Panc1 (cell line): ENCODE data around the gene TBX1. TPM values are rescaled to one million over a fixed set of nuclear protein-coding genes. Genes with fewer than 3 reads are reported as not detected.

Experiments used
- ATAC-seq: fragments of 200-7000 bp; cut with Tn5 transposase; 2 replicates; pipeline ENCODE4 v1.9.1; 2020; ENCODE audit warnings: mild to moderate bottlenecking, moderate library complexity
- BruUV-seq: library from RNA; stranded (reverse); fragments of 400-500 nt; replicated peaks from 2 replicates; lab custom pipeline; 2021; lab: Mats Ljungman, UMichigan
- CTCF ChIA-PET: fragments of 300-600 bp; sonication (Branson Sonifier 250); formaldehyde crosslinking; loops from one replicate; lab custom pipeline; 2022; ENCODE audit warnings: antibody characterized with exemption; lab: Charles Lee
- POLR2A ChIA-PET: fragments of 300-600 bp; sonication (Branson Sonifier 250); formaldehyde crosslinking; loops from one replicate; lab custom pipeline; 2022; ENCODE audit warnings: antibody characterized with exemption; lab: Charles Lee
- DNase-seq: peaks from one replicate; pipeline ENCODE4 v3.0.0-alpha.2; 2010; ENCODE audit warnings: low read depth, low spot score
- H3K27ac ChIP-seq: 2 replicates; pipeline ENCODE4 v1.5.1; 2011; ENCODE audit warnings: mild to moderate bottlenecking, low read length, inconsistent platforms
- H3K27me3 ChIP-seq: fragments of 200-500 bp; sonication (Bioruptor generic); 2 replicates; pipeline ENCODE4 v1.6.0; 2014; ENCODE audit warnings: low read length, inconsistent platforms; ENCODE audit not compliant: control insufficient read depth, insufficient read depth
- H3K36me3 ChIP-seq: fragments of 200-500 bp; sonication (Bioruptor generic); 2 replicates; pipeline ENCODE4 v1.5.1; 2014; ENCODE audit warnings: inconsistent platforms, mild to moderate bottlenecking, low read length, moderate library complexity; ENCODE audit not compliant: control insufficient read depth, insufficient read depth
- H3K4me1 ChIP-seq: 2 replicates; pipeline ENCODE4 v1.5.1; 2011; ENCODE audit warnings: inconsistent platforms, mild to moderate bottlenecking, low read length, moderate library complexity; ENCODE audit not compliant: control insufficient read depth, insufficient read depth
- H3K4me3 ChIP-seq, 2 experiments: 2 replicates each; pipeline ENCODE4 v1.5.1; 2011 to 2012; ENCODE audit warnings: low read depth in 2 of 2, low read length in 2 of 2, mild to moderate bottlenecking in 2 of 2, inconsistent platforms in 1 of 2, moderate library complexity in 1 of 2
- H3K9me3 ChIP-seq: fragments of 200-500 bp; sonication (Bioruptor generic); 2 replicates; pipeline ENCODE4 v1.5.1; 2014; ENCODE audit warnings: low read depth, mild to moderate bottlenecking, inconsistent platforms, low read length, moderate library complexity; ENCODE audit not compliant: control insufficient read depth, insufficient read depth
- CTCF ChIP-seq: fragments of 450-650 bp; IDR thresholded peaks from 2 replicates; pipeline ENCODE4 v1.5.1; 2017; ENCODE audit warnings: mild to moderate bottlenecking
- POLR2AphosphoS5 ChIP-seq: IDR thresholded peaks from 2 replicates; pipeline ENCODE4 v1.6.1; 2012; ENCODE audit warnings: mild to moderate bottlenecking, low read depth, low read length, moderate library complexity
- SIN3A ChIP-seq: IDR thresholded peaks from 2 replicates; pipeline ENCODE4 v1.6.1; 2012; ENCODE audit warnings: low read depth, mild to moderate bottlenecking, low read length, moderate library complexity, borderline replicate concordance; ENCODE audit not compliant: insufficient read depth
- TCF7L2 ChIP-seq: IDR thresholded peaks from 2 replicates; pipeline ENCODE4 v1.6.1; 2011; ENCODE audit warnings: mild to moderate bottlenecking, low read depth, low read length, inconsistent platforms
- in situ Hi-C: cut with HindIII; loops from 2 replicates; pipeline ENCODE4 v1.10.0; 2016; ENCODE audit warnings: low sequenced_read_pairs, low pct_unique_long_range_greater_than_20kb
- intact Hi-C: fragments of 100-400 bp; cut with micrococcal nuclease; formaldehyde crosslinking; loops from one replicate; pipeline ENCODE4 v1.10.0; 2022; ENCODE audit not compliant: unreplicated experiment
- total RNA-seq: library from RNA; stranded (reverse); gene quantifications from one replicate; pipeline ENCODE4 v1.2.1, GENCODE V29; 2021; ENCODE audit not compliant: unreplicated experiment
- TF ChIP-seq, protein P1 (sequence below), 2 experiments: IDR thresholded peaks; 2 replicates each; pipeline ENCODE4 v1.6.1; 2011 to 2012; ENCODE audit warnings: low read depth in 2 of 2, control low read depth in 1 of 2, low read length in 1 of 2, mild to moderate bottlenecking in 1 of 2, moderate library complexity in 1 of 2; ENCODE audit not compliant: insufficient read depth in 1 of 2

Gene TBX1
- total RNA-seq, 1 experiment from 2014 or later: 91.7 TPM

DNA sequence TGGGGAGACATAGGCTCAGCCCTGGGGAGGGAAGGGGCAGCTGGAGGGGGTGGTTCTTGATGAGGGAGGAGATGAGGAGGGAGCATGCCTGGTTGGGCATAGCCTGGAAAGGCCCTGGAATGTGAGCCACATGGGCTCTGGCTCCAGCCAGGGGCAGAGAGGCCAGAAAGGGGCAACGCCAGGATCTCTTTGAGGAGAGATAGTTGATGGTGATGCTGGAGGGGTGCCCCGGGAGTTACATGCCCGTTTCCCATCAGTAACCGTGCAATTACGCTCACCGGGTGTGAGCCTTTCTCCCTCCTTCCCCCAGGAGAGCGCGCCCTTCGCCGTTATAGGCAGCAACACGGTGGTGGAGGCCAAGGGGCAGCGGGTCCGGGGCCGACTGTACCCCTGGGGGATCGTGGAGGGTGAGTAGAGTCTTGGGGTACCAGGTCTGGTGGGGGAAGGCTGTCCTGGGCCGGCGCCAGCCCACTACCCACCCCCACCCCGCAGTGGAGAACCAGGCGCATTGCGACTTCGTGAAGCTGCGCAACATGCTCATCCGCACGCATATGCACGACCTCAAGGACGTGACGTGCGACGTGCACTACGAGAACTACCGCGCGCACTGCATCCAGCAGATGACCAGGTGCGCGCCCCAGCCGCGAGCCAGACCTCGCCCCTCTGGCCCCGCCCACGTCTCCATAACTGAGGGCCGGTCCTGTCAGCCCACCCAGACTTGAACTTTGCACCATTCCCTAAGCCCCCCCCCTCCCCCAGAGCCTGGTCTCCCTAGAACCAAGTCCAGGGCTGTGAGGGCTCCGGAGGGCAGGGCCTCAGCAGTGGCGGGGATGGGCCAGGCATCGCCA, 39.0 kb upstream of the TBX1 start:
- no peaks in the 10 kb centered on the region for H3K27me3 ChIP-seq
- BruUV-seq: no TSS peak
- ATAC-seq: no peak
- H3K4me3 ChIP-seq: no peak overlapping the region
- H3K4me1 ChIP-seq: 0 out of 2 replicates have a peak, but pooled peaks cover 3% of the 10 kb centered on the region
- no peaks in the 10 kb centered on the region for H3K36me3 ChIP-seq
- no peak for TF ChIP-seq SIN3A
- TF ChIP-seq, protein P1, sequence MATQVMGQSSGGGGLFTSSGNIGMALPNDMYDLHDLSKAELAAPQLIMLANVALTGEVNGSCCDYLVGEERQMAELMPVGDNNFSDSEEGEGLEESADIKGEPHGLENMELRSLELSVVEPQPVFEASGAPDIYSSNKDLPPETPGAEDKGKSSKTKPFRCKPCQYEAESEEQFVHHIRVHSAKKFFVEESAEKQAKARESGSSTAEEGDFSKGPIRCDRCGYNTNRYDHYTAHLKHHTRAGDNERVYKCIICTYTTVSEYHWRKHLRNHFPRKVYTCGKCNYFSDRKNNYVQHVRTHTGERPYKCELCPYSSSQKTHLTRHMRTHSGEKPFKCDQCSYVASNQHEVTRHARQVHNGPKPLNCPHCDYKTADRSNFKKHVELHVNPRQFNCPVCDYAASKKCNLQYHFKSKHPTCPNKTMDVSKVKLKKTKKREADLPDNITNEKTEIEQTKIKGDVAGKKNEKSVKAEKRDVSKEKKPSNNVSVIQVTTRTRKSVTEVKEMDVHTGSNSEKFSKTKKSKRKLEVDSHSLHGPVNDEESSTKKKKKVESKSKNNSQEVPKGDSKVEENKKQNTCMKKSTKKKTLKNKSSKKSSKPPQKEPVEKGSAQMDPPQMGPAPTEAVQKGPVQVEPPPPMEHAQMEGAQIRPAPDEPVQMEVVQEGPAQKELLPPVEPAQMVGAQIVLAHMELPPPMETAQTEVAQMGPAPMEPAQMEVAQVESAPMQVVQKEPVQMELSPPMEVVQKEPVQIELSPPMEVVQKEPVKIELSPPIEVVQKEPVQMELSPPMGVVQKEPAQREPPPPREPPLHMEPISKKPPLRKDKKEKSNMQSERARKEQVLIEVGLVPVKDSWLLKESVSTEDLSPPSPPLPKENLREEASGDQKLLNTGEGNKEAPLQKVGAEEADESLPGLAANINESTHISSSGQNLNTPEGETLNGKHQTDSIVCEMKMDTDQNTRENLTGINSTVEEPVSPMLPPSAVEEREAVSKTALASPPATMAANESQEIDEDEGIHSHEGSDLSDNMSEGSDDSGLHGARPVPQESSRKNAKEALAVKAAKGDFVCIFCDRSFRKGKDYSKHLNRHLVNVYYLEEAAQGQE (IDR thresholded peaks at IDR 0.05; ENCODE audit: insufficient read depth in 1 of 2, low read depth in 2 of 2, low read length in 1 of 2): no peak
- no peak for TF ChIP-seq CTCF
- TF ChIP-seq TCF7L2: no peak
- TF ChIP-seq POLR2AphosphoS5: no peak
- intact Hi-C loops: no loop called here
- DNase-seq: no peak
- in situ Hi-C loops: no loop called here
- H3K27ac ChIP-seq: no peak overlapping the region
- ChIA-PET POLR2A (no interaction called here), CTCF (no interaction called here)
- no peaks in the 10 kb centered on the region for H3K9me3 ChIP-seq

GRCh38 chr22:19722178-19722981, 38.2 kb upstream of the TBX1 start:
- TF ChIP-seq SIN3A: no peak
- no peak for TF ChIP-seq POLR2AphosphoS5
- no peak for TF ChIP-seq CTCF
- no peak for TF ChIP-seq TCF7L2
- TF ChIP-seq, protein P1 (IDR thresholded peaks at IDR 0.05; ENCODE audit: insufficient read depth in 1 of 2, low read depth in 2 of 2, low read length in 1 of 2): no peak
- in situ Hi-C loops: no loop called here
- no peaks in the 10 kb centered on the region for H3K27me3 ChIP-seq
- H3K4me1 ChIP-seq: 0 out of 2 replicates have a peak, but pooled peaks cover 3% of the 10 kb centered on the region
- intact Hi-C loops: no loop called here
- ChIA-PET CTCF (no interaction called here), POLR2A (no interaction called here)
- H3K4me3 ChIP-seq: no peak overlapping the region
- no peaks in the 10 kb centered on the region for H3K9me3 ChIP-seq
- DNase-seq: no peak
- no peak for ATAC-seq
- no peaks in the 10 kb centered on the region for H3K36me3 ChIP-seq
- H3K27ac ChIP-seq: no peak overlapping the region
- no TSS peak for BruUV-seq
